ENCODE measurements around the gene EPHA2.

- TF ChIP-seq, protein P1, sequence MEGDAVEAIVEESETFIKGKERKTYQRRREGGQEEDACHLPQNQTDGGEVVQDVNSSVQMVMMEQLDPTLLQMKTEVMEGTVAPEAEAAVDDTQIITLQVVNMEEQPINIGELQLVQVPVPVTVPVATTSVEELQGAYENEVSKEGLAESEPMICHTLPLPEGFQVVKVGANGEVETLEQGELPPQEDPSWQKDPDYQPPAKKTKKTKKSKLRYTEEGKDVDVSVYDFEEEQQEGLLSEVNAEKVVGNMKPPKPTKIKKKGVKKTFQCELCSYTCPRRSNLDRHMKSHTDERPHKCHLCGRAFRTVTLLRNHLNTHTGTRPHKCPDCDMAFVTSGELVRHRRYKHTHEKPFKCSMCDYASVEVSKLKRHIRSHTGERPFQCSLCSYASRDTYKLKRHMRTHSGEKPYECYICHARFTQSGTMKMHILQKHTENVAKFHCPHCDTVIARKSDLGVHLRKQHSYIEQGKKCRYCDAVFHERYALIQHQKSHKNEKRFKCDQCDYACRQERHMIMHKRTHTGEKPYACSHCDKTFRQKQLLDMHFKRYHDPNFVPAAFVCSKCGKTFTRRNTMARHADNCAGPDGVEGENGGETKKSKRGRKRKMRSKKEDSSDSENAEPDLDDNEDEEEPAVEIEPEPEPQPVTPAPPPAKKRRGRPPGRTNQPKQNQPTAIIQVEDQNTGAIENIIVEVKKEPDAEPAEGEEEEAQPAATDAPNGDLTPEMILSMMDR (IDR thresholded peaks at IDR 0.05): no peak
- no peak for TF ChIP-seq POLR2AphosphoS5 (IDR thresholded peaks at IDR 0.05; ENCODE audit: insufficient read depth in 1 of 2, low read depth in 1 of 2)
These were observed 7.4 kb downstream of the EPHA2 start for GRCh38 chr1:16148329-16149092.
